SK-N-DZ (cell line): ENCODE results near the gene JPH2.
A peak's percentile ranks its signal among the peaks of the same experiment; 100 is the strongest.

Experiments
- DNase-seq: peaks from one replicate; pipeline ENCODE4 v3.0.0-alpha.2; 2015; ENCODE audit warnings: low spot score

JPH2 gene

GRCh38 chr20:44102582-44102981, 84.4 kb downstream of the JPH2 start:
- DNase-seq = no peak

DNA sequence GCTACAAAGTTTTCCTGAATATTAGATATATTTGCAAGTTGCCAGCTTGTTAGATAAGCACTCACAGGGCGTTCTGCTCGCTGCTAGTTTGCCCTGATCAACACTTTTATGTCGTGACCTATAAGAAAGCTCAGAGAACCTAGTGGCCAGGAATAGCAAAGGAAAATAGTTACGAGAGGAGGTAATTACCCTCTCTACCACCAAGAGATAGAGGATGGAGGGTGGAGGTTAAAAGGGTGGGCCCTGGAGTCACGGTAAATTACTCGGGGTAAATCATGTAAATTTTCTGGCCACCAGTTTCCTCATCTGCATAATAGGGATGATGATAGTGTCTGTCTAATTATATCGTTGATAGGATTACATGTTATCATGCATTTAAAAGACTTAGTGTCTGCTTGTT, 87.2 kb downstream of the JPH2 start:
- DNase-seq = no peak

- DNase-seq = no peak
These were observed 88.3 kb downstream of the JPH2 start for GRCh38 chr20:44098657-44099056.

DNA sequence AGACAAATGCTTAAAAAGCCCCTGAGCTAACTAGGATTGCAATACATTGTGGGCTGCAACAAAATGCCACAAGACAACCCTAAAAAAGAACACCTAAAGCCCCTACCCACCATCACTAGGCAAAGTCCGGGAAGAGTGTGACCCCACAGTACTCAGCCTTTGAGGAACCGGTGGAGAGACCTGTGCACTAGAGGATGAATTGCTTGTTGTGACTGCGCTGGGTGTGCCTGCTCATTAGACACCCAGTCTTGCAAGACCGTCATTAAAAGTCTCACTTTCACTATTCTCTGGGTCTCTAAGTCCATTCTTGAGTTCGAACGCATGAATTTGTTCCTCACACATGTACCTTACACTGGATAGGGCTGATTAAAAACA, 88.7 kb downstream of the JPH2 start:
- DNase-seq = no peak

- no peak for DNase-seq
These were observed 89.3 kb downstream of the JPH2 start for GRCh38 chr20:44097521-44098255.

GRCh38 chr20:44095831-44096230, 91.2 kb downstream of the JPH2 start:
- DNase-seq = no peak

DNA sequence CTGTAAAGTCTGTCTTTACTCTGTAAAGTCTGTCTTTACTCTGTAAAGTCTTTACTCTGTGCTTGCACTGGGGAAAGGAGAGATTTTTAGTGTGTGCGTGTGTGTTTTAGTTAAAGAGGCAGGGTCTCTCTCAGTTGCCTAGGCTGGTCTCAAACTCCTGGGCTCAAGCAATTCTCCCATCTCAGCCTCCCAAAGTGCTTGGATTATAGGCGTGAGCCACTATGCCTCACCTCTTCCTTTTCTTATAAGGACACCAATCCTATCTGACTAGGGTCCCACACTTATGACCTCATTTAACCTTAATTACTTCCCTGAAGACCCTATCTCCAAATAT, 93.8 kb downstream of the JPH2 start:
- DNase-seq = no peak

DNA sequence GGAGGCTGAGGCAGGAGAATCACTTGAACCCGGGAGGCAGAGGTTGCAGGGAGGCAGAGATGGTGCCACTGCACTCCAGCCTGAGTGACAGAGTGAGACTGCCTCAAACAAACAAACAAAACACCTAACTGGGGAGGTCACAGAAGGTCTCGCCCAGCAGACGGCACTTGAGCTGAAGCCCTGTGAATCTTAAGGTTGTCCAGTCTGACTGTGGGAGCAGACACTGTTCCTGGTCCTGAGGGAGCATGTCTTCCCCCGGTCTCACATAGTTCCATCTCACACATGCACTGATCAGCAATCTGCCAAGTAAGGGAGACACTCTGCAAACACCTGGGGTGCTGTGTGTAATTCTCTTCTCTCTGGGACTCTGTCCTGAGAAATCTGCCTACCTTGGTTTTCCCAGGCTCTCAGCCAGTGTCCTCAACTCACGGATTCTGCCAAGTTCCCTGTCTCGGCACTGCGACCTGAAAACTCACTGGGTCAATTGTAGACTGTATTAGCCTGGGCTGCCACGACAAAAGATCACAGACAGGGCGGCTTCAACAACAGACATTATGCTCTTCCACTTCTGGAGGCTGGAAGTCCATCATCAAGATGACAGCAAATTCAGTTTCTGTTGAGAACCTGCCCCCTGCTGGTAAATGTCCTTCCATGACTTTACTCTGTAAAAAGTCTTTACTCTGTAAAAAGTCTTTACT, 94.3 kb downstream of the JPH2 start:
- no peak for DNase-seq

DNA sequence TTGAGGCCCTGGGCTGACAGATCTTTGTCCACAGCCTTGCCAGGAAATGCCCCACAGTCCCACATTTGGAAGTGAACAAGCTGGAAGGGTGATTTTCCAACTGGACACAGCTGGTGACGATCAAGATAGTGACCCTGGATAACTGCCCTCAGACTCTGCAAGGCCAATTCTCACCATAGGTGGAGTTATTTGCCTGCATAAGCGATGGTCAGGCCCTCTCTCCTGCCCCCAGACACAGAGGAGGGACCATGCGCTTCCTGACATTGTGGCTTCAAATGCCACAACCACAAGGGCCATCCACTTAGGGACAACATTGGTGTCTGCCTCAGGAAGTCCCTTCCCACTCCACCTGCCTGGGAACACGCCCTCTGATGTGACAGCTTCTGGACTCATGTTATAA, 96.0 kb downstream of the JPH2 start:
- DNase-seq = no peak

DNA sequence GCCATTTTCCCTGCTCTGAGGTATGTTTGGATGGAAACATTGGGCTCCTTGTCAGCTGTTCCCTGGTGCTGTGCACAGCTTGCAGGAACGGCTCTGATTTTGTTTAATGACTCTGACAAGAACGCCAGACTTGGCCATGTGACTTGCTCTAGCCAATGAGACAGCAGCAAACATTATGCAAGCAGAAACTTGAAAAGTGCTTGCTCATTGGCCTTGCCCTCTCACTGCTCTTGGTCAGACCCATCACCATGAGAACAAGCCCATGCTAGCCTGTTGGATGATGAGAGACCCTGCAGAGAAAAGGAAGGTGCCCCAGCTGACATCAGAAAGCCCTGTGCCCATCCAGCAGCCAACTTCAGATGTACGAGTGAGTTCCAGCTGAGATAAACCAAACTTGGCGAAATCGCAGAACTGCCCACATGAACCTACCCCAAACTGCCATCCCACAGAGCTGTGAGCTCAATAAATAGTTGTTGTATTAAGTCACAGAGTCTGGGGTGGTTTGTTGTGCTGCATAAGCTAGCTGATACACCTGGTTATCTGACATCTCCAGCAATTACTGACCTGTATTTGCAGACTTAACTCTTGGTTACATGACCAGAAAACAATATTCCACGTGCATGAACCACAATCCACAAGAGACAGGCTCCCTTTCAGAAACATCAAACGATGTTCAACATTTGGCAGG, 96.9 kb downstream of the JPH2 start:
- DNase-seq = peak; percentile 76

DNA sequence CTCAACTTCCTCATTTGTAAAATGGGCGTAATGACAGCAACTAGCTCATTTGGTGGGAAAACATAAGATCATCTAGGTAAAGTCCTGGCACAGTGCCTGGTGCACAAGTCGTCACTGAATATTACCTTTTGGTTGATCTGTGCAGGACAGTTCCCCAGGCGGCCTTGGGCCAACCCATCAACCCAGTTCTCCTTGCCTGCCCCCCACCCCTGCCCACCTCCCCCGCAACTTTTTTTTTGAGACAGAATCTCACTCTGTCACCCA, 99.2 kb downstream of the JPH2 start:
- DNase-seq = no peak

GRCh38 chr20:44087051-44087856, 99.7 kb downstream of the JPH2 start:
- no peak for DNase-seq

GRCh38 chr20:44085616-44086434, 101.2 kb downstream of the JPH2 start:
- DNase-seq = no peak

GRCh38 chr20:44084891-44085290, 102.1 kb downstream of the JPH2 start:
- no peak for DNase-seq

GRCh38 chr20:44084439-44084838, 102.5 kb downstream of the JPH2 start:
- DNase-seq = no peak

DNA sequence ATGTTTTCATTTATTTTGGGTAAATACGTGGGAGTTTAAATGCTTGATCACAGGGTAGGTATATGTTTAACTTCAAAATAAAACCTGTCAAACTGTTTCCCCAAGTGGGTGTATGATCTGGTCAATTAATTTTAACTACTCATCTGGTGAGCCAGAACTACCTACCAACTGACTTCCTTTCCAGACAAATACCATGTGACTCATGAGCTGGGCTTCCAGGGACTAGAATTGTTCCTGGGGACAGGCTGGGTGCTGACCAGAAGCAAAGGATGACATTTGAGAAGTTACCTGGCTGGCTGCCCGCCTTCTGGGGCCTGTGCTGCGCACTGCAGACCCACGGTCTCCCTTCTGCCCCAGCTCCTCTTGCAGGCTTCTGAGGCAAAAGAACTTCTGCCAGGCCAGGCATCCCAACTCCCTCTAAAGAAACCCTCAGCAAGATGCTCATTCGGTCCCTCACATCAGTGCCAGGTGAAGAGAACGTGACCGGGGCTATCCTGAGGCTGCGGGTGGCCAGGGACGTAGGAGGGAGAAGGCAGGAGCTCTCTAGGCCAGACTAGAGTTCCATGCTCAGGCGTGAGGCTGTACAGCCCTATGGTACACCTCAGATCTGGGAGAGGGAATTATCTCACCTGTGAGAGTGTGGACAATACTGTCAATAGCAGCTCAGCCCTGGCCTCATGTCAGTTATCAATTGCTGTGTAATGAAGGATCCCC, 103.6 kb downstream of the JPH2 start:
- no peak for DNase-seq

DNA sequence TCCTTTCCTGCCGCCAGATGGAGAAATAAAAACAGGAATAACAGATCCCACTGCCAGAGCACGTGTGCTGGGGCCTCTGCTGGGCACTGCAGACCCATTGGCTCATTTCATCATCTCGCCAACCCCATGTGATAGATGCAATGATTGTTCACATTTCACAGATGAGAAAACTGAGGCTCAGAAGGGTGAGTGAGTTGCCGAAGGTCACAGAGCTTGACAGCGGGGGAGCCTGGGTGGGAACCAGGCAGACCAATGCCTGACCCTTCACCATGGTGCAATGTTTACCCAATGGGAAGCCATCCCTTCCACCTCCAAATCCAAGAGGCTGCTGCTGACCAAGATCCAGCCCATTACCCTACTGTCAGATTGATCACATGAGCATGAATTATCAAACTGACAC, 105.1 kb downstream of the JPH2 start:
- no peak for DNase-seq

- DNase-seq = no peak
These were observed 105.5 kb downstream of the JPH2 start for GRCh38 chr20:44081476-44081875.

- peak; percentile 79 for DNase-seq
These were observed 106.2 kb downstream of the JPH2 start for GRCh38 chr20:44080646-44081267.

DNA sequence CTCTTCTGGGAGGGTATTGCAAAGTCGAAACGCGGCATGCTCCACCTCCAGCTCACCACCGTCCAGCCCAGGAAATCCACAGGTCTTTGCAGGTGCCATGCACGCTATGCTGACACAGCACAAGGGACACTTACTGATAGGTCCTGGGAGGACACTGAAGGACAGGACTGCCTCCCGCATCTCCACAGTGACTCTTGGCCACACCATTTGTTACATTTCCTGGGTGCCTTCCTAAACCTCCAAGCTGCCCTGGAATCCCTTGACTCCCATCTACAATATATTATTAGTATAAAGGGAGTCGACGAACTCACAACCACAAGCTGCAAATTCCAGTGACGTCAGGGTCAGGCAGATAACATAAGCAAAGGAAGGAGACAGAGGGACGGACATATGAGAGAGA, 106.9 kb downstream of the JPH2 start:
- DNase-seq = no peak
